ENCODE data around the gene WDR91. TPM values are rescaled to one million over a fixed set of nuclear protein-coding genes. Genes with fewer than 3 reads are reported as not detected.
"Not testable (repeated sequence)": the region's sequence is repeated elsewhere in the genome, so short reads cannot be mapped to it uniquely, and the experiment has no call there.

Gene WDR91
- polyA plus RNA-seq, 3 donors from 2014 or later, result 2.1 to 5.8 (median 3.2) TPM

DNA sequence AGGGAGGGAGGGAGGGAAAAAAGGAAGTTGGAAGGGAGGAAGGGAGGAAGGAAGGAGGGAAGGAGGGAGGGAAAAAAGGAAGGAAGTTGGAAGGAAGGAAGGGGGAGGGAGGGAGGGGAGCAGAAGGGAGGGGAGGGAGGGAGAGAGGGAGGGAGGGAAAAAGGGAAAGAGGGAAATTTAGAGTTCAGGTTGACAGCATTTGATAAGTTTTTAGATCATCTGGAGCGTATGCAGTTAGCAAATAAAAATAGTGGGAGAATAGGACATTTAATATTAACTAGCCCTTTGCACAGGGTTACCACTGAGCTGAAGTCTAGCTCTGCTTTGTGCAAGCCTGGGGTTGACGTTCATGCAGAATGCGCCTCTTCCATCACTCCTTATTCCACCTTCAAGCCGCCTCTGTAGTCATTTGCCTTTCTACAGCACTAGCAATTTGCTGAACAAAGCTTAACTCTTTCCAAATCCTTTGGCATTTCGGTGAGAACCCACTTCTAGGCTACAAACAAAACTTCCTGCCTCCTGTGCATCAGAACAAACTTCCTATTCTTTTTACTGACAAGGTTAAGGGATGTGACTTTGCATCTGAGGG is 30.9 kb upstream of the WDR91 start:
- Mint-ChIP-seq H3K4me3 (no peak overlapping the region), H3K36me3 (no peaks in the 10 kb centered on the region), H3K27ac (no peak overlapping the region), H3K4me1 (no peaks in the 10 kb centered on the region), H3K27me3 (ENCODE audit: low read depth in 3 of 3) (peaks cover 2 to 6% (median 4%) of the 10 kb centered on the region in 3 donors), H3K9me3 (no peaks in the 10 kb centered on the region)
- no peak for DNase-seq

DNA sequence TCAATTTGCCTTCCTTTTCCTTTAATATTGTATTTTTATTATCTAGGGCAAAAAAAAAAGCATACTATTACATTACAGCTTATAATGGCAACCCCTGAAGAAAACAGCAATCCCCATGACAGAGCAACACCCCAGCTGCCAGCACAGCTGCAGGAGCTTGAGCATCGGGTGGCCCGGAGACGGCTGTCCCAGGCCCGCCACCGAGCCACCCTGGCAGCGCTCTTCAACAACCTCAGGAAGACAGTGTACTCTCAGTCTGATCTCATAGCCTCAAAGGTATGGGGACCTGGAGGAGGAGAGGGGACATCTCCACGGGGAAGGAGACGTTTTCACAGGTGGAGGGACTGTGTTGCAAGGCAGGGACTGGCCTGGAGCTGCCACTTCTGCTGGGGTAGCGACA is 29.1 kb upstream of the WDR91 start:
- no peak overlapping the region for H3K4me3 Mint-ChIP-seq

DNA sequence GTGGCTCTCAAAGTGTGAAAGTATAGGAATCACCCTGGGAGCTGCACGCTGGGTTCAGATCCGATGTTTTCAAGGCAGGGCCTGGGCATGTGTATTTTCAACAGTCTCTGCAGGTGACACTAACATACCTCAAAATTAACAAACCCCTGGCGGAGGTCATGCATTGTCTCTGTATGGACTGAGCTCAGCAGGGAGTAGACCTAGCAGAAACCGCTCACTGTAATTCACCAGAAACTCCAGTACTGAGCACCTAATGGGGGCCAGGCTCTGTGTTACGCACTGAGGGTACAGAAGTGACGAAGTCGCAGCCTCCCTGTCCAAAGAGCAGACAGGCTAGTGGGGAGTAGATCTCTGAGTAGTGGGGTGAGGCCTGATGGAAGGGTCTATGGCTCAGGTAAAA is 27.9 kb upstream of the WDR91 start:
- Mint-ChIP-seq H3K4me1 (no peaks in the 10 kb centered on the region), H3K27me3 (ENCODE audit: low read depth in 3 of 3) (peaks cover 2 to 6% (median 4%) of the 10 kb centered on the region in 3 donors), H3K4me3 (no peak overlapping the region), H3K36me3 (no peaks in the 10 kb centered on the region), H3K27ac (no peak overlapping the region), H3K9me3 (no peaks in the 10 kb centered on the region)
- no peak for DNase-seq

More for the DNA sequence above, 29.1 kb upstream of the WDR91 start:
- Mint-ChIP-seq H3K4me1 (no peaks in the 10 kb centered on the region), H3K36me3 (no peaks in the 10 kb centered on the region), H3K27ac (no peak overlapping the region), H3K9me3 (no peaks in the 10 kb centered on the region), H3K27me3 (ENCODE audit: low read depth in 3 of 3) (peaks cover 2 to 6% (median 4%) of the 10 kb centered on the region in 3 donors)
- DNase-seq, result no peak

DNA sequence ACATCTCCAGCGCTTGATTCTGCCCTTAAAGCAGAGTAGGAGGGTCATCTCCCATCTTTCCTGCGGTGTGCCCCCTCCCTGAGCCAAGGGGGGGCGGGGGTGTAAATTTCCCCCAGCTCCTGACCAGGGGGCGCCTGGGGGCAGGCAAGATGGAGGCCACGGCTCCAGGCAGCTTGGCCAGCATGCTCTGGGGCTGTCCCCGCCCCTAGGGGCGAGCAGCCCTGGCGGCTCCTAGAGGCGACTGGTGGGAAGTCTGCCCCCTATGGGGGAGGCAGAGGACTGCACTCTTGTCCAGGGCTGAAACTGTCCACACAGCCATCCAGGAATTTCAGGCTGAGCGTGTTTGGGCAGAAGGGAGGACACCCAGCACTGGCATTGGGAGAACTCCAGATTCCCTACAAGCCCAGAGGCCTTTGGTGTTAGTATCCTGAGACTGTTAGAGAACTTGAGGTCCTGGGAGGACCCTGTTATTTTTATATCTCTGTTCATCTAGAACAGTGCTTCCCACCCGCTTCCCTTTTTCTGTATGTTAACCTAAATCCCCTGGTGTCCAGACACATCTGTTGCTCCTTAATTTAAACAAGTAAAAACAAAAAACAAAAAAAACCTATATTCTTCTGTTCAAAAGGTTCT is 26.9 kb upstream of the WDR91 start:
- H3K4me1 Mint-ChIP-seq, result no peaks in the 10 kb centered on the region

DNA sequence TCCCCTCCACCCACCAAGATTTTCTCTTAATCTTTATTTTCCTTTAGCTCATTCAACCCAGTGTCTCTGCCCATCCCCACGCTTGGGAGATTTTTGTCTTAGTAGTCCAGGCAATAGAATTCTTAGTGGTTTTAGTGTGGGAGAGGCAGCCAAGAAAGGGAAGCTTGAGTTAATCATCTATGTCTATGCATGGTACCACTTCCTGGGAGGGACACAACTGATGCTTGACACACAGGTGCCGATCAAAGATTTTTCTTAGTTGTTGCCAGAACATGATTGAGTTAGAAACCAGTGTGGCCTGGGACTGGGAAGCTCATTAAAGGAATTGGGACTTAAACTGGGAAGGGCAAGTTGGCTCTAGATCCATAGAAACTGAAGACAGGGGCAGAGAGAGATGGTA is 25.4 kb upstream of the WDR91 start:
- no peak for DNase-seq
- no peaks in the 10 kb centered on the region for H3K36me3 Mint-ChIP-seq
- H3K9me3 Mint-ChIP-seq, result no peaks in the 10 kb centered on the region
- H3K4me3 Mint-ChIP-seq, result no peak overlapping the region
- no peak overlapping the region for H3K27ac Mint-ChIP-seq
- peaks cover 2 to 6% (median 4%) of the 10 kb centered on the region in 3 donors for H3K27me3 Mint-ChIP-seq (ENCODE audit: low read depth in 3 of 3)
- no peaks in the 10 kb centered on the region for H3K4me1 Mint-ChIP-seq

More for the DNA sequence above, 26.9 kb upstream of the WDR91 start:
- no peak for DNase-seq
- peaks cover 2 to 6% (median 4%) of the 10 kb centered on the region in 3 donors for H3K27me3 Mint-ChIP-seq (ENCODE audit: low read depth in 3 of 3)
- H3K27ac Mint-ChIP-seq, result no peak overlapping the region
- H3K36me3 Mint-ChIP-seq, result no peaks in the 10 kb centered on the region
- H3K4me3 Mint-ChIP-seq, result no peak overlapping the region
- no peaks in the 10 kb centered on the region for H3K9me3 Mint-ChIP-seq

DNA sequence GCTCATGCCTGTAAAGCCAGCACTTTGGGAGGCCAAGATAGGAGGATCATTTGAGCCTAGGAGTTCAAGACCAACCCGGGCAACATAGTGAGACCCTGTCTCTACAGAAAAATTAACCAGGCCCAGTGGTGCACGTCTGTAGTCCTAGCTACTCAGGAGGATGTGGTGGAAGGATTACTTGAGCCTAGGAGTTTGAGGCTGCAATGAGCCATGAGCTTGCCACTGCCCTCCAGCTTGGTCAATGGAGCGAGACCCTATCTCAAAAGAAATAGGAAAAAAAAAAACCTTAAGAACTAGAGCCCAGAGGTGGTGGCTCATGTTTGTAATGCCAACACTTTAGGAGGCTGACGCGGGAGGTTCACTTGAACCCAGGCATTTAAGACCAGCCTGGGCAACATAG is 24.5 kb upstream of the WDR91 start:
- no peak for DNase-seq
- no peak overlapping the region for H3K27ac Mint-ChIP-seq
- H3K9me3 Mint-ChIP-seq, result no peaks in the 10 kb centered on the region
- H3K27me3 Mint-ChIP-seq (ENCODE audit: low read depth in 3 of 3), result peaks cover 2 to 6% (median 2%) of the 10 kb centered on the region in 3 donors
- H3K4me3 Mint-ChIP-seq, result no peak overlapping the region
- no peaks in the 10 kb centered on the region for H3K36me3 Mint-ChIP-seq
- no peaks in the 10 kb centered on the region for H3K4me1 Mint-ChIP-seq

DNA sequence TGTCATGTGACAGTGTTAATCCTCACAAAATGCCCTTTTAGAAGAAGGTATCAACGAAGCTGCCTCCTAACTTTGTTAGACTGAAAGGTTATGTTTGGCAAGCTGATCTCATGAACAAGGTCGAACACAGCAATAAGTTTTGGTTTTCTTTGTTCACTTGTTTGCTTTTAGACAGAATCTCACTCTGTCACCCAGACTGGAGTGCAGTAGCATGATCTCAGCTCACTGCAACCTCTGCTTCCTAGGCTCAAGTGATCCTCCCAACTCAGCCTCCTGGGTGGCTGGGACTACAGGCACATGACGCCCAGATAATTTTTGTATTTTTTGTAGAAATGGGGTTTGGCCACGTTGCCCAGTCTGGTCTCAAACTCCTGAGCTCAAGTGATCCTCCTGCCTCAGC is 23.4 kb upstream of the WDR91 start:
- peaks cover 0 to 4% (median 2%) of the 10 kb centered on the region in 3 donors for H3K27me3 Mint-ChIP-seq (ENCODE audit: low read depth in 3 of 3)
- no peaks in the 10 kb centered on the region for H3K36me3 Mint-ChIP-seq
- H3K9me3 Mint-ChIP-seq, result no peaks in the 10 kb centered on the region
- H3K27ac Mint-ChIP-seq, result no peak overlapping the region
- no peak for DNase-seq
- H3K4me3 Mint-ChIP-seq, result no peak overlapping the region
- H3K4me1 Mint-ChIP-seq, result no peaks in the 10 kb centered on the region

DNA sequence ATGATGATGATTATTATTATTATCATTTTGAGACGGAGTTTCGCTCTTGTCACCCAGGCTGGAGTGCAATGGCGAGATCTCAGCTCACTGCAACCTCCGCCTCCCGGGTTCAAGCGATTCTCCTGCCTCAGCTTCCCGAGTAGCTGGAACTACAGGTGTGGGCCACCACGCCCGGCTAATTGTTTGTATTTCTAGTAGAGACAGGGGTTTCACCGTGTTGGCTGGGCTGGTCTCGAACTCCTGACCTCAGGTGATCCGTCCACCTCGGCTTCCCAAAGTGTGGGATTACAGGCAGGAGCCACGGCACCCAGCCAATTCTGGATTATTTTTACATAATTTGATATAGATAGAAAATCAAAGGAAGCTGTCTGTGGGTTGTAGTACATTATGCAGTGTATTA is 22.8 kb upstream of the WDR91 start:
- not testable (repeated sequence) for DNase-seq; H3K27ac Mint-ChIP-seq; H3K36me3 Mint-ChIP-seq; H3K9me3 Mint-ChIP-seq; H3K27me3 Mint-ChIP-seq (ENCODE audit: low read depth in 3 of 3); H3K4me3 Mint-ChIP-seq; H3K4me1 Mint-ChIP-seq

DNA sequence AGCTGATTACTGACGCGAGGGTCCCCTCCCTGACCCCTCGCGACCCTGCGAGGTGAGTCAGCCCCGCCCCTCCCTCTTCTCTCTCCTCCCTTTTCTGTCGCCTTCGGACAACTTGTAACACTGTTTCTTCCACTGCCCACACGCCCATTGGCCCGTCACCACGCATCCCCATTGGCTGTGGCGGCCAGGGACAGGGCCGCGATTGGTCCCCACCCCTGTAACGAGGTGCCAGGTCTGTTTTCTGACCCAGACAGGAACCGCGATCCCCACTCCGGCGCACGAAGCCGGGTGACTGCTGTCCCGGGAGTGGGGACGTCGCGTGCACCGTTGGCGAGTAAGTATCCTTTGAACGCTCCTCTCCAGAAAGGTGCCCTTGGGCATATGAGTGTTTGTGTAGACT is 22.2 kb upstream of the WDR91 start, which contains the start of gene STRA8:
Gene STRA8, plus strand, starts transcription at position 269 of the 400 bp plus-strand sequence. CDS start 6,687 bp downstream, outside the sequence.
- Mint-ChIP-seq H3K4me3 (no peak within 1 kb of the TSS), H3K27me3 (ENCODE audit: low read depth in 3 of 3) (peaks cover 0 to 1% (median 0%) of the 10 kb centered on the region in 3 donors), H3K4me1 (no peaks in the 10 kb centered on the region), H3K9me3 (no peaks in the 10 kb centered on the region), H3K27ac (no peak within 1 kb of the TSS), H3K36me3 (no peaks in the 10 kb centered on the region)
- DNase-seq, result no peak

DNA sequence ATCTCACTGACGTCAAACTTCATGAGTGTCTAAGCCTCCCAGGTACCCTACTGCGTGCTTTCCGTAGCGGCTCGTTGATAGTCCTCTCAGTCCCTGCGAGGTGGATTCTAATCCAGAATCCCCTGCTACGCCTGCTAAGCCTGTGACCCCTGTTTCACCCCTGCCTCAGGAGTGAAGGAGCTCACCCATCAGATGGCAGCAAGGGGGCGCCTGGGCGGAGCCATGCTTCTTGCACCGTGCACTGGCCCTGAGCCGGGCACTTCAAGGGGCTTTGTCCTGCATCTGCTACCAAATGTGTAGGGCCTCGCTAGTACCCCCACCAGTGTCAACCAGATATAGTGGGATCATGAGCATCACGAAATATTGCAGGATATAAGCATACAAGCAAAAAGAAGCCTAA is 21.4 kb upstream of the WDR91 start:
- Mint-ChIP-seq H3K4me1 (no peaks in the 10 kb centered on the region), H3K4me3 (no peak overlapping the region), H3K27ac (no peak overlapping the region), H3K9me3 (no peaks in the 10 kb centered on the region), H3K27me3 (ENCODE audit: low read depth in 3 of 3) (no peaks in the 10 kb centered on the region), H3K36me3 (no peaks in the 10 kb centered on the region)
- DNase-seq, result no peak

DNA sequence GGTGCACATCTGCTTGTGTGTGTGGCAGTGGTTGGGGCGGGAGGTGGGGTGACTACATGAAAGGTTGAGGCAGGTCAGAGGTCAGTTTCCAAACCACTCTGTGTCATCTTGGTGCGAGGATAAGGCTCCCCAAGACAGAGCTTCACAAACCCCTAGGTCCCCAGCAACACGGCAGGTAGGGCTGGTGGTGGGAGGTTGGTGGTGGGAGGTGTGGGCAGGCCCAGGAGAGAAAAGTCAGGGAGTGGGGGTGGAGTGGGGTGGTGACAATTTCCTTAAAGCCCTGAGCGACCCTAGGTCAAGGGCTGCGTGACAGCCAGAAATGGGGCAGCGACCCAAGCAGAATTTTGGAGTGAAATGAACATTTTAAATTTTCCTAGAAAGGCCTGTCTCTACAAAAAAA is 20.8 kb upstream of the WDR91 start:
- Mint-ChIP-seq H3K4me3 (no peak overlapping the region), H3K27me3 (ENCODE audit: low read depth in 3 of 3) (no peaks in the 10 kb centered on the region), H3K36me3 (no peaks in the 10 kb centered on the region), H3K9me3 (no peaks in the 10 kb centered on the region), H3K27ac (no peak overlapping the region), H3K4me1 (no peaks in the 10 kb centered on the region)
- no peak for DNase-seq

DNA sequence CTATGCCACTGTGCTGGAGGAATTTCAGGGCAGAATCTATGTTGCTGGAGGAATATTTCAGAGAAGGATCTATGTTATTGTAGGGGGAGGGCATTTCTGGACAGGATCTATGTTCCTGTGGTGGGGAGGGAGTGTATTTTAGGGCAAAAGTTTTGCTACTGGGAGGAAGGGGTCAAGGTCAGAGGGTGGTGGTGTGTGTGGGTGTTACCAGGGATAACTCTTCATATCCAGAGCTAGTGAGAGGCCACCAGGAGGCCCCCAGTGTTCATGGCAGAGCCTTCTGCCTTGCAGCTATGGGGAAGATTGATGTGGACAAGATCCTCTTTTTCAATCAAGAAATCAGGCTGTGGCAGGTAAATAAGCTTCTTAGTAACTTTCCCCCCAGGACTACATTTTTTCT is 20.4 kb upstream of the WDR91 start:
- H3K9me3 Mint-ChIP-seq, result no peaks in the 10 kb centered on the region
- H3K36me3 Mint-ChIP-seq, result no peaks in the 10 kb centered on the region
- no peaks in the 10 kb centered on the region for H3K27me3 Mint-ChIP-seq (ENCODE audit: low read depth in 3 of 3)
- H3K27ac Mint-ChIP-seq, result no peak overlapping the region
- H3K4me1 Mint-ChIP-seq, result no peaks in the 10 kb centered on the region
- DNase-seq, result no peak
- no peak overlapping the region for H3K4me3 Mint-ChIP-seq

DNA sequence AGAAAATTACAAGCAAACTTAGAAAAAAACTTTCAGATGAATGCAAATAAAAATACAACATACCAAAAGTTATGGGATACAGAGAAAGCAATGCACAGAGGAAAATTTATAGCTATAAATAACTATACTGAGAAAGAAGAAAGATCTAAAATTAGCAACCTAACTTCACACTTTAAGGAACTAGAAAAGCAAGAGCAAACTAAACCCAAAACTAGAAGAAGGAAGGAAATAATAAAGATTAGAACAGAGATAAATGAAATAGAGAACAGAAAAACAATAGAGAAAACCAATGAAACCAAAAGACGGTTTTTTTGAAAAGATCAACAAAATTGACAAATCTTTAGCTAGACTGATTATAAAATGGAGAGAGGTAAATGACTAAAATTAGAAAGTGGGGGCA is 12.7 kb upstream of the WDR91 start:
- Mint-ChIP-seq H3K27ac (no peak overlapping the region), H3K9me3 (peaks cover 0 to 3% (median 0%) of the 10 kb centered on the region in 6 donors), H3K4me1 (no peaks in the 10 kb centered on the region), H3K36me3 (no peaks in the 10 kb centered on the region), H3K4me3 (no peak overlapping the region), H3K27me3 (ENCODE audit: low read depth in 3 of 3) (no peaks in the 10 kb centered on the region)
- no peak for DNase-seq

DNA sequence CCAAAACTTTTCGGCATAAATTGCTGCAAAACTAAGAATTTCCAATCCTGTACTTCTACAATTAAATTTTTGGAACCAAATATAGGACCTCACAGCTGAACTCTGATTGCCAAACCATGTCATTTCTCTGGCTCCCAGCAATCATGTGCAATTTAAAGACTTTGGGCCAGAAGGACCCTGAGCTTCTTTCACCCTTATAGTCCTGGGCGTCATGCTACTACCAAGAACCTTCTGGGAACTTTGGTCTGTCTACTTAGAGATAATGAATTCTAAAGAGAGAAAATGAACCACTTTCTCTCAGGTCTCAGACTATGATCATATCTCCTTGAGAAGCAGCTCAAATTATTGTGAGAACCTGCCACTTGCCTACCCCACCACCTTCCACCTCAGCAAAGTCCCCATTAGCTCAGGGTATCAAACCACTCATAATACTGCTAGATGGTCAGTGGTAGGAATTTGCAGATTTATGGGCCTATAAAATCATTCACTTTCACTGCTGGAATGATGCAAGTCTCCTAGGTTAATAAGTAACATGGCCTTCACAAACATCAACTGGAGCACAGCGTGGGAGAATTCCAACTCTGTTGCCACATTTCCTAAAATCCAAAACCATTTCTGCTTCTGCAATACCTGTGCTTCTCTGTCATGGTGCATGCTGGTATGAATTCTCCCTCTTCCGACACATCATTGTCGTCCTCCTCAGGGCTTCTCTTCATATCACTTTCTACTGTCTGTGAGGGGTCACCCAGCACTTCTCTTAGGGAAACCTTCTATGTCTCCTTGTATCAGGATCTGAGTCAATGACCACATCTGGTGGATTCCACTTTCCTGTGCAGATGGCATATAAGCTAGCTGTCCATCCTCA is 6.6 kb upstream of the WDR91 start:
- H3K27ac Mint-ChIP-seq, result no peak overlapping the region
- H3K9me3 Mint-ChIP-seq, result peaks cover 0 to 3% (median 0%) of the 10 kb centered on the region in 6 donors
- DNase-seq, result no peak
- H3K4me1 Mint-ChIP-seq, result no peaks in the 10 kb centered on the region
- H3K4me3 Mint-ChIP-seq, result no peak overlapping the region
- H3K36me3 Mint-ChIP-seq, result no peaks in the 10 kb centered on the region
- peaks cover 0 to 4% (median 2%) of the 10 kb centered on the region in 3 donors for H3K27me3 Mint-ChIP-seq (ENCODE audit: low read depth in 3 of 3)
